Activated CD4-positive, alpha-beta T cell treated with anti-CD3 and anti-CD28 coated beads, Interleukin-2, Interleukin-4, amounts not matched to agents 100 ng/mL and 50 ng/mL, durations not matched to agents 16 hours and 8 hours (primary cell): ENCODE measurements around the gene TCEA3.
"Not testable (repeated sequence)": the region's sequence is repeated elsewhere in the genome, so short reads cannot be mapped to it uniquely, and the experiment has no call there.

Experiments
- DNase-seq: peaks from one replicate; pipeline ENCODE4 v3.0.0-alpha.2; 2020; ENCODE audit warnings: low spot score

TCEA3 gene

DNA sequence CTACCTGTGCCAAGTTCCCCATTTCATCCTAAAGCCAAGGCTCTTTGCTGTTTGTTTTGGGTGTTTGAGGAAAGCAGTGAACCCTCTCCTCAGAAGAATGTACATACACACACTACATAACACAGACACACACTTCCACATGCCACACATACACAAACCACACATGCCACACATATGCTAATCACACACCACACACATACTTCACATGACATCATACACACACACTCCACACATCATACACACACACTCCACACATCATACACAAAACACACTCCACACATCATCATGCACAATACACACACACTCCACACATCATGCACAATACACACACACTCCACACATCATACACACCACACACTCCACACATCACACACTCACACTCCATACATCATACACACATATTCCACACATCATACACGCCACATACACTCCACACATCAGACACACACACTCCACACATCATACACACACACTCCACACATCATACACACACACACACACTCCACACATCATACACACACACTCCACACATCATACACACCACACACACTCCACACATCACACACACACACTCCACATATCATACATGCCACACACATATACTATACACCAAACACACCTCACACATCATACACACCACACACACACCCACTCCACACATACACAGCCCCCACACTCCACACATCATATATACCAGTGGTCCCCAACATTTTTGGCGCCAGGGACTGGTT is 32.3 kb downstream of the TCEA3 start:
- no peak for DNase-seq

DNA sequence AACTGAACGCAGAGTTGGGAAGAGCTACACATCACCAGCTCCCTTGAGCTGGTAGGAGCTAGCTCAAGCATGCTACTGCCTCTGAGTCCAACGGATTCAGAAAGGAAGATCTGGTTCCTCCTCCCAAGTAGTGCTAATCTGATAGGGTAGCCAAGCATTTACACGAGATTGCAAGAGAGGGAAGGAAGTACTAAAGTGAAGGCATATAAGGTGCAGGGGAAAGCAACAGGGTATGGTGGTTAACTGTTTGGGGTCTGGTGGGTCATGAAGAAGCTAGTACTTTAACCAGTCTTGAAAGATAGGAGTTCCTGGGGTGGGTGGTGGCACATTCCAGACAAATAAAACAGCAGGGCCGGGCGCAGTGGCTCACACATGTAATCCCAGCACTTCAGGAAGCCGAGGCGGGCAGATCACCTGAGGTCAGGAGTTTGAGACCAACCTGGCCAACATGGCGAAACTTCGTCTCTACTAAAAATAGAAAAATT is 34.7 kb downstream of the TCEA3 start:
- DNase-seq, result no peak

DNA sequence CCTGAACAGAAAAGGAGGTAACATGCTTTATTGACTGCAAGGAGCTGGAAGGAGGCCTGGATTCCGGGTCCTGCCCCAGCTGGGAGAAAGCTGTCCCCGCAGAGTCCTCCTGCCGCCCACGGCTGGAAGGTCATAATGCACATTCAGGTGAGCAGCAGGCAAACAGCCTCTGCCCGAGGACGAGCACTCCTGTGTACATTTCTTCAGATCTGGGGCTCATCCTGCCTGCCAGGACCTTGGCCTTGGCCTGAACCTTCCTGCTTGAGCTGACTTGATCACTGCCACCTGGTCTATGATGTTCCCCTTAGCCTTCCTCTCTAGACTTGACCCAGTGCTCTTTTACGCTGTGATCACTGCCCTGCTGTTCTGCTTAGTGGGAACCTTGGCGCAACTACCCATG is 37.1 kb downstream of the TCEA3 start:
- DNase-seq, result no peak

DNA sequence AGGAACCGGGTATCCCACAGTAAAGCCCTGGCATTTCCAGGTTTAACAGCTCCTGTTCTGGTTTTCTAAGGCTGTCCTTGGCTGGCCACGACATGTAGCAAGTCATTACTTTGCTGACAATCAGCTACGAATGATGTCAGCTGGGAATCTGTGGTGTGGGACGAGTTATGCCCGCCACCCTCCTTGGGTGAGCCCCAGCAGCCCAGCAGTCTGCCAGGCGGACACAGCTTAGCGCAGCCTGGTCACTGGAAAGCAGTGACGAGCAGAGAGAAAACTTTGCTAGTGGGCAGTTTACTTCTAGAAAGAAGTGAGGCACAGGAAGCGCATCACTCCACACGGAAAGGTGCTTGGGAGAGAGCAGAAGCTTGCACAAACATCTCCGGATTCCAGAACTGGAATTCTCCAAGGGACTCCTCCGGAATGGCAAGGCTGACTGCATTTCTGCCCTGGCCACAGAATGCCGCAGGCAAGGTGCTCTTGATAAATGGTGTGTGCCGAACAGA is 39.4 kb downstream of the TCEA3 start:
- no peak for DNase-seq

DNA sequence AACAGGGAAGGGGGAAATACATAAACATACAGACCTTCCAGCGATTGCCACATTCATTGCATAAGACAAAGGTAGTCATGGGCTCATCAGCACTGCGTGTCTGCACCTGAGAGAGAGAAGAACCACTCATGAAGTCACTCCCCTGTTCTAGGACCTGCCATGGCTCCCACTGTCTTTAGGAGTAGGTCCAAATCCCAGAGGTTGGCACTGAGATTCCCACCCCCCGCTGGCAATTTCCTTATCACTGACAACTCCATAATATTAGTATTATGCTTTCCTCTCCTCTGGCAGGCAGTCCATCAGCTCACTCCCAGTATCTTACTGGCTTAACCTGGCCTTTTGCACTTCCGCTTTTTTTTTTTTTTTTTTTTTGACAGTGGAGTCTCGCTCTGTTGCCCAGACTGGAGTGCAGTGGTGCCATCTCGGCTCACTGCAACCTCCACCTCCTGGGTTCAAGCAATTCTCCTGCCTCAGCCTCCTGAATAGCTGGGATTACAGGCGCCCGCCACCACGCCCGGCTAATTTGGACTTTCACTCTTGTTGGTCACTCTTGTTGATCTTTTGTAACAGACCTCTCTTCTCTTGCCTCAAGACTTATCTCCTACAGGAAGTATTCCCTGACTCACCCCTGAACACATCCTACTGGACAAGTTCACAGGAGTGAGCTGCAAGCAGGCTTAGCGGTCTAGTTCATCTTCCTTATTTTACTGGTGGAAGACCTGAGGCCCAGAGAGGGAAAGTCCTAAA is 40.1 kb downstream of the TCEA3 start:
- DNase-seq, result no peak

DNA sequence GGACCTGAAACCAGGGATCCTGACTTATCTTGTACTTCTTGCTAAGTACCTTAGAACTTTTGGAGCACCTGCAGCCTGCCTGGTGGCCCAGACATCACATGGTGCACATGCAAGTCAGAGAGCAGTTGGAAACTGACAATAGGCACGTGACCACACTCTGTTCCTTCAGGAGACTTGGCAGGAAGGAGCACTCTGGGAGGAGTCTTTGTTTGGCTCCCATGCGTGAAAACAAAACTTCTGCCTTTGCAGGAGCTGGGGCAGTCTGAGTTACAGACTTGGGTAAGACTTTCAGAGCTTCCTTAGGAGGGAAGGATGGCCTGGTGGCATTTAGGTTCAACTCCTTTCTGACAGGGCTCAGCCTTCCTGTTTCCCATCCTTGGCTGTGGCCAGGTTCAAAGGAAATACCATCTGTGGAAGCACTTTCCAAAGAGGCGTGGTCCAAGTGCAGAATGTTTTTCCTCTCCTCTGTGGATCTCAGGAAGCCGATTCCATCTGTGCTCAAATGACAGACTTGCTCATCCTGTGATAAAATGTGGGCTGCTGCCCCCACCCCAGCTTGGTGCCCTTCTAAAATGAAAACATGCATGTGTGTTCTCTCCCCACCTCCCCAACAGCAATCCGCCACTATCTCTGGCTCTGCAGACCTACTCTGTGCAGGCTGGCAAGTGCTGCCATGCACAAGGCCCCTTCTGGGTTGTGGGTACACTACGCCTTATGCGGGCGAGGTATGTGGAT is 40.8 kb downstream of the TCEA3 start:
- no peak for DNase-seq

DNA sequence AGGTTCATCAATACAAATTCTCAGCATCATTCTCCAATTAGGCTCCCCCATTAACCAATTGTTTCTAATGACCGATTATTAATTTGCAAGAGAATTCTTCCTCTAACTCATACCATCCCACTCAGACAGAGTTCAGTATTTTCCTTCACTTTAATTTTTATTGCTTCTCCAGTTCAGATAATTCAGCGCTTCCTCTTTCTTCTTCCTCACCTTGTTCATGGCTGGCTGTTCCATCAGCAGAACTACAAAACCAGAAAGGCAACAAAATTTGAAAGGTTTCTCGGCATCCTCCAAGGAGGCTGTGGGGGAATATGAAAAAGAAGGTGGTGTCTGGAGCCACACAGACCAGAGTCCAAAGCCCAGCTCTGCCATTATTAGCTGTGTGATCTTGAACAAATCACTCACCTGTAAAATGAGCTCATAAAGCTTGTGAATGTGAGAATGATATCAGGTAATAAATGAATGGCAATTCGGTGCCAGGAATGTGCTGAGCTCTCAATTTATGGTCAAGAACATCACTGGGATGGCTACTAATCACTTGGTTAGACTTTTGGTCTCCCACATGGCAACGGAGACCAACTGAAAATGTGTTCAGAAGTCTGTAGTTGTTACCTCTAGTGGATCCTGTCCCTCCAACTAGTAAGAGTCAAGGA is 43.2 kb downstream of the TCEA3 start:
- DNase-seq, result no peak

DNA sequence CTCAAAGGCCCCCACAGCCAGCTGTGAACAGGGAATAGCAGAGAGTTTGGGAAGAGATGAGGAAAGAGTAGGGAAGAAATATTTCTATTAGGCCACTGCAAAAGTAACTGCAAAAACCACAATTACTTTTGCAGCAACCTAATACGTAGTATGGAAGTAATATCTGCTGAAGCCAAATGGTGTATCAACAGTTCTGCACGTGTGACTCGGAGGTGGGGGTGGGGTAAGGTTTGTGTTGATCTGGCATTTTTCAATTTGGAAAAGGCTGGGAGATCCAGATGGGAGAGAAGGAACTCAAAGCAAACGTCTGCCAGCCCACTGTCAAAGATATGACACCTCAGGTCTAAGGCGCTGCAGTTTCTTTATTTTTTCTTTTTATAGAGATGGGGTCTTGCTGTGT is 43.8 kb downstream of the TCEA3 start:
- no peak for DNase-seq

DNA sequence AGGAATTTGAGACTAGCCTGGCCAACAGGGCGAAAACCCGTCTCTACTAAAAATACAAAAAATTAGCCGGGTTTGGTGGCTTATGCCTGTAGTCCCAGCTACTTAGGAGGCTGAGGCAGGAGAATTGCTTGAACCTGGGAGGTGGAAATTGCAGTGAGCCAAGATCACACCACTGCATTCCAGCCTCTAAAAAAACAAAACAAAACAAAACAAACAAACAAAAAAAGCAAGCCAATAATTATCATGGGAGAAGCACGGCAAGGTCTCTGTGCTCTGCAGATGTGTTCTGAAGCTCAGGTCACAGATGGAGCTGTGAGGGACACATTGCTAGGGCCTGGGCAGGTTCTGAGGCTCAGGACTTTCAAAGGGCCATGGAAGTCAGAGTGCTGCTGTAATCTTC is 44.3 kb downstream of the TCEA3 start:
- not testable (repeated sequence) for DNase-seq

DNA sequence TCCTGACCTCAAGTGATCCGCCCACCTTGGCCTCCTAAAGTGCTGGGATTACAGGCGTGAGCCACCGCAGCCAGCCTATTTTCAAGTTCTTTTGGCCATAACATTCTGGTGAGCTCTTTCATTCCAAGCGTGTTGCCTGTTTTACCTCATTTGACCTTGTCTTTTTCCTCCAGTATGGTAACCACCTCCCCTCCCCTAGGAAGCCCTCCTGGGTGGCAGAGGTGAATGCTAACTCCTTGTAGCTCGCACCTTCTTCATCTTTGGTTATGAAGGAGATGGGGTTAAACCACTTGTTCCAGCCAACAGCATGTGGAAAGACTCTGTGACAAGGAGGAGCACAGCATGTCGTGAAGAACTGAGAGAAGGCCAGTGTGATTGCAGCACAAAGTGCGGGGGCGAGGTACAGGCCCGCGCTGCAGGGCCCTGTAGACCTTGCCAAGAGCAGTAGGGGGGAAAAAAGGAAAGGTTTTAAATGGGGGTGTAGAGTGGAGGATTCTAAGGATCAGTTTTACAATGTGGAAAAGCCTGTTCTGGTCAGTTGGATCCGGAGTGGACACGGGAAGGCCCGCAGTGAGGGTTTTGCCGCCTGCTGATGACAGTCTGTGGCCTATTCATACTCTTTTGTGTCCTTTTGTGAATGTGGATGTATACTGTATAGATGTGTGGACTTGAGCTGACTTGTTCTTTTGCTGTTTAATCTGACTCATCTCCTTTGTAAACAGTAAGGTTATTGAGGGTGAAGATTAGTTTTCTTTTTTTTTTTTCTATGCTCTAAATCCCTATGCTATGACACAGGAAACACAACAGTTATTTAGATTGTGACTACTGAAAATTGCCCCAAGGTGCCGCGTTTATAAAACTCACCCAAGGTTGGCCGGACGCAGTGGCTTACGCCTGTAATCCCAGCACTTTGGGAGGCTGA is 47.4 kb downstream of the TCEA3 start:
- DNase-seq, result no peak

DNA sequence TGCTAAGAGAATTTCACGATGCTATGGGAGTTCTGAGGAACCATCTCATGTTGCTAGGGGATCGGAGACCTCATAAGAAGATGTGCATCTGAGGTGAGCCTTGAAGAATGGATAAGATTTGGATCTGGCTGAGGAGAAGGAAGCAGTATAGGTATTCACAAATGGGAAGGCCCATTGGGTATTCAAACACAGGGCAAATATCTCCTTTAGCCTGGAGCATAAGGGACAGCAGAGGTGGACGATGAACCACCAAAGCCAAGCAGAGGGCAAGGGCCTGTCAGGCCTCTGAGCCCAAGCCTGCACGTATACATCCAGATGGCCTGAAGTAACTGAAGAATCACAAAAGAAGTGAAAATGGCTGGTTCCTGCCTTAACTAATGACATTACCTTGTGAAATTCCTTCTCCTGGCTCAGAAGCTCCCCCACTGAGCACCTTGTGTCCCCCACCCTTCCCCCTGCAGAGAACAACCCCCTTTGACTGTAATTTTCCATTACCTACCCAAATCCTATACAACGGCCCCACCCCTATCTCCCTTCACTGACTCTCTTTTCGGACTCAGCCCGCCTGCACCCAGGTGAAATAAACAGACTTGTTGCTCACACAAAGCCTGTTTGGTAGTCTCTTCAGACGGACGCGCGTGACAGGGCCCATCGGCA is 50.3 kb downstream of the TCEA3 start:
- DNase-seq, result not testable (repeated sequence)

DNA sequence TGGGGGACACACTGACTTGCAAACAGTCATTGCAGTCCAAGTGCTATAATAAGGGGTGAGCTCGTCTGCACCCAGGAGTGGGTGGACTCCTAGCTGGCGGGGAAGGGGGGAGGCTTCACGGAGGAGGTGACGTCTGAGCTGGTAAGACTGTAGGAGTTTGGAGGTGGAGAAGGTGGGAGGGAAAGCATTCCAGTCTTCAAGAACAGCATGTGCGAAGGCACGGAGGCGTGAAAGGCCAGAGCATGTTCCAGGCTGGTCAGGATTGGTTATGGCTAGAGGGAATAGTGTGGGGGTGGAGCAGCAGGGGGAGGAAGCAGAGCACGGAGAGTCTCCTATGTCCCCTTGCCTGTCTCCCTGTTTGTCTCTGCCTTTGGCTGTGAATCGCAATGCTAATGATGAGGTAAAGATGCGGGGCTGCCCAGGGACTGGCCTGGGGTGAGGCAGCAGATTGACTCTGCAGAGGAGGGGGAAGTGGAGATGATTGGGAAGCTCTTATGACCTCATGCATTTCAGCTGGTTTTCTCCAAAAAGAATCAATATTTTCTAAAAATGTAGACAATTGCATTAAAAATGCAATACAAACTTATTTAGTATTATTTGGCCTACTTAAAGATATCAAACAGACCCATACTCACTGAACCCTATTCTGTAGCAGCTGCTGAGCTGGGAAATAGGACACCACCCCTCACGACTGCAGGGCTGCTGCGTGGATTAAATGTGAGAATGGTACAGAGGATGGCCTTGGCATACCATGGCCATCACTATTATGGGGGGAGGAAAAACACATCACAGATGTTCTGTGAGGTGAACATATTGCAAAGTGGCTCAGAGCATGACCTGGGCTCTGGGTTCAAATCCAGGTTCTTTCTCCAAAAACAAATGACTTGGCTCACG is 52.3 kb downstream of the TCEA3 start:
- DNase-seq, result no peak

DNA sequence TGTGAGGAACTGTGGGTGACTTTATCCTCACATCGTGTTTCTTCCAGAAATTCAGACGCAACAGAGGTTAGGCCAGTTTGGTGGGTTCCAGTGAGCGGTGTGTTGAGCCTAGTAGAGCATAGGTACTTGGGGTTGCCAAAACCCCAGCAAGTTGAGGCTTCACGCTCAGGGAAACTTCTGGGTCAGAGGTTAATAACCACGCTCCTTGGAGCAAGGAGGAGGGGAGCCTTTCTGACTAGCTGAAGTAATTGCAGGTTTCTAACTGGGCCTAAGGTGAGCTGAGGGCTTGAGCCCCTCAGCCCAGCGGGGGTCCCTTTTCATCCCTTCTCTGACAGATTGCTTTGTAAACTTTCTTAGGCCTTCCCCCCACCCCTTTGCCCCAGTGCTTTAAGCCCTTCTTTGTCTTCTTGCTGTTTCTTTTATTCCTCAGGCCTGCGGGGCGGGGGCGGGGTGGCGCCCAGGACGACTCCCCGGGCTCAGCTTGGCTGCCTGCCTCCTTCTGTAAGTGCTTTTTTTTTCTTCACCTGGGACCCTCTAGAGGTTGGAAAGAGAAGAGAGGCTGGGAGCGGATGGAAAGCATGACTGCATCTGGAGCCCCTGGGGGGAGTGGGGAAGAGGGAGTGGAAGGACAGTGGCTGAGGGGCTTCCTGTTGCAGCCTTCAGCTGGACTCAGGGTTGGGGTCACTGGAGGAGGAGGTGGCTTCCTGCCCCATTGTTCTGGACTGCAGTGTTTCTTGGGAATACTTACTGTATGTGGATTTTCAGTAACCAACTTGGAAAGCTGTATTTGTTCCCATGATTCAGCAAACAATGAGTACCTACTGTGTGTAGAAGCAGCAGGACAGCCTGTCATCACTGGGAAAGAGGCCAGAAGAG is 53.6 kb downstream of the TCEA3 start:
- DNase-seq, result no peak

DNA sequence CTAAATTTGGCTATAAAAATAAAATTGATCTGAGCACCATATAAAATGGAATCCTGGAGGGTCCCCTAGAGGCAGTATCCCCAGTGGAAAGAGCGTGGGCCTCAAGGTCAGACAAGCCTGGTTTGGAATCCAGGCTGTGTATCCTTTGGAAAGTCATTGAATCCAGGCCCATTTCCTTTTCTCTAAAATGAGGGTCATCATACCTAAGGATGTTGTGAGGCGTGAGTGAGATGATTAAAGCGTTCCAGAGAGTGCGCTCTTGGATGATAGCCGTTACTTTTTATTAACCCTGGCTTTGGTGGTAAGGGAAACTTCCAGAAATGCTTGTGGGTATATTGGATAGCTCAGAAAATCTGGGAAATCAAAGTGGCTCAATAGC is 54.2 kb downstream of the TCEA3 start:
- DNase-seq, result no peak

DNA sequence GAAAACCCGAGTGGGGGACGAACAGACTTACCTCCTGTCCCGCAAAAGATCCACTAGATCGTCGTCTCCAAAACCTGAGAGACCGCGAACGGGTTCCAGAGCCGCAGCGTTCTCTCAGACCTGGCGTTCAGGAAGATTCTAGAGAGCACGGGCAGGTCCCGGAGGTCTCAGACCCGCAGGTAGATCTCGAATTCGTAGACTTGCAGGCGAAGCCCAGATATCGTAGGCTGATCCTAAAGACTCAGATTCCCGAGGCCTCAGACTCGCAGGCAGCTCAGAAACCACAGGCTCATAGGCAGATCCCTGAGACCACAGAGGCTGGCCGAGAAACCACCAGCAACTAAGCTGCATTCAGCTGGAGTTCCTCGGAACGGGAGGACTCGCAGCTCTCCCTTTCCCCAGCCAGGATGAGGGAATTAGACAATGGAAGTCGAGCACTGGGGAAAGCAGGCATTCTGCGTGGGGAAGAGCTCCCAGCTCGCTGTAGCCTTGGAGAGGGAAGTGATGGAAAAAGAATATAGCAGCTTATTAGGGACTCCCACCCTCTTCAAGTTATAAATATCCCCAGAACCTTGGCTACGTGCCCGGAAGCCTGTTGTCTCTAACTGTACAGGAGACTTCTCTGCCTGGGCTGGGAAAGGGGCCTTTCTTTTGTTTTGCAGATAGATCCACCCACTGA is 55.1 kb downstream of the TCEA3 start, which contains the start of gene ZNF436:
ZNF436 (minus strand) TSS at position 502 of the 679 bp plus-strand sequence. CDS start 1,831 bp downstream, outside the sequence.
- peak; percentile 6 for DNase-seq

DNA sequence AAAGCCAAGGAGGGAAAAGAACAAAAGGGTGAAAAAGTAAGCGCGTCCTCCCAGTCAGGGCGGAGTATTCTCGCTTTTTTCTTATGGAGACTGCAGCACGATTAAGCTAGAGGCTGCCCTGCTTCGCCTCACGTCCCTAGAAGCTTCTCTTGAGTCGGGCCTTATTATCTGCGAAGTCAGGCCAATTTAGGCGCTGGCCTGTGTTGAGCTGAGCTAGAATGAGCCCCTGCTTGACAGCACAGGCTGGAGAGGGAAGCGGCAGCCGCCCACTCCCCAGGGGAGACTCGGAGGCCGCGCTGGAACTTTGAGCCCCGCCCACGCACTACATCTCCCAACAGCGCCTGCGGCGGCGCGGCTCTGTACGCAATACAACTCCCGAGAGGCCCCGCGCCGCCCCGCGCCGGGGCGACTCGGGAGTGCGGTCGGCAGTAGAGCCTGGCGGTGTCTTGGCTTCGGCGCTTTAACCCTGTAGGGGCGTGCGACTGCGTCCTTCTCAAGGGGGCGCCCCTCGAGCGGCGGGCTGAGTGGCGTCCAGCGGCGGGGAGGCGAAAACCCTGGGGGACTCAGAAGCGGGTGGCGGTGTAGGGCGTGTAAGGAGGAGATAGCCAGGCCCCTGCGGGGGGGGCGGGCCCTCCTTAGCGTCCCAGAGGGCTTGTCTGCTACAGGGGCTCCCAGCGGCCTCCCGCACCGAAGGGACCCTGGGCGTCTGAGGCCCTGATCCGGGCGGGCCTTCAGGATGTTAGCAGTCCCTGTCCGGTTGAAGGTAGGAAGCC is 55.8 kb downstream of the TCEA3 start:
- DNase-seq, result peak; percentile 87
